GM12891 (cell line): Measurements from ENCODE around the gene ZCCHC4.

Source experiments
- POLR2A ChIP-seq: IDR thresholded peaks from 2 replicates; pipeline ENCODE4 v1.6.1; 2011; ENCODE audit warnings: low read depth, low read length, control low read depth
- POLR2AphosphoS5 ChIP-seq: IDR thresholded peaks from 2 replicates; pipeline ENCODE4 v1.6.1; 2011; ENCODE audit warnings: low read depth, low read length, control low read depth
- SPI1 ChIP-seq: IDR thresholded peaks from 2 replicates; pipeline ENCODE4 v1.6.1; 2011; ENCODE audit warnings: low read depth, low read length, control low read depth
- TAF1 ChIP-seq: IDR thresholded peaks from 2 replicates; pipeline ENCODE4 v1.6.1; 2011; ENCODE audit warnings: low read depth, low read length, control low read depth

- no peak for TF ChIP-seq POLR2A
- no peak for TF ChIP-seq POLR2AphosphoS5
- no peak for TF ChIP-seq SPI1
- no peak for TF ChIP-seq TAF1
These were observed 98.4 kb downstream of the ZCCHC4 start for GRCh38 chr4:25410820-25411529.
